ENCODE measurements around the gene SWAP70.
"Not testable (repeated sequence)": the region's sequence is repeated elsewhere in the genome, so short reads cannot be mapped to it uniquely, and the experiment has no call there.

Gene SWAP70

GRCh38 chr11:9663699-9664275 is at the start of gene SWAP70:
SWAP70 (plus strand) TSS chr11:9664077; CDS start chr11:9664180, 103 bp downstream.
- DNase-seq = peak in 1 of 2 experiments; percentile 24

DNA sequence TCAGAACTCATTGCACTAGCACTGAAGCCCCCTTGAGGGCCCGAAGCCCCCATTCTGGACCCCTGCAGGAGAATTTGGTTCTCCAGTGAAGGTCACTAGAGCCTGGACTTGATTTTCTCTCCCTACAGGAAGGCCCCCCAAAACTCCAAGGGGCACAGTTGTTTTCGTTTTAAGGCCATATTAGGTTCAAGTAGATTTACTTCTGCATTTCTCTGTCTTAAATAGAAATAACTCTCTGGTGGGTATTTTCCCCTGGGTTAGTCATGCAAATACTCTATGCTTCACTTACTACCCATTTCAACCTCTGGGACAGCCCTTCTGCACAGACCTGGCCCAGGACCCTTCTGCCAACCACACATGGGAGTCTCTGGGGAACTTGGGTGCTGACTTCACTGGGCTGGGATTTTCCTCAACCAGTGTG is 48.8 kb upstream of the SWAP70 start:
- no peak for DNase-seq

DNA sequence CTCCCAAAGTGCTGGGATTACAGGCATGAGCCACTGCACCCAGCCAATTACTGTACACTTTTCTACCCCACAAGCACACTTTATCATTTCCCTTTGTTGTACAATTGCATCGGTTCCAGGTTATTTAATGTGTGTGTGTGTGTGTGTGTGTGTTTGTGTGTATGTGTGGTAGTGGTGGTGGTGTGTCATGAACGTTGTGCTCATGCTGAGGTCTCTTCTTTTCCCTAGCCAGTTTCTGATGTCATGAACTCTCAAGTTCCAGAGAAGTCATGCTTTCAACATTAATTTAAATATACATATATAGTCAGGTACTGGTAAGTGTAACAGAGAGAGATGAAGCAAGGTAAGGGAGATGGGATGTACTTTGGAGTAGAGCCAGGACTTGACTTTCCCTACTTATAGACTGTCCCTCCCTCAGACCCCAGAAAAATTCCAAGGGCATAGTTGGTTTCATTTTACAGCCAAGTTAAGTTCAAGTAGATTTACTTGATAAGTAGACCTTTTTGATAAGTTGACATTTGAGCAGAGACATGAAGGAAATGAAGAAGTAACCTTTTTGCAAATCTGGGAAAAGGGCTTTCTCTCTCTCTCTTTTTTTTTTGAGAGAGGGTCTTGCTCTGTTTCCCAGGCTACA is 47.7 kb upstream of the SWAP70 start:
- no peak for DNase-seq

GRCh38 chr11:9616858-9617257 is 47.0 kb upstream of the SWAP70 start:
- no peak for DNase-seq

DNA sequence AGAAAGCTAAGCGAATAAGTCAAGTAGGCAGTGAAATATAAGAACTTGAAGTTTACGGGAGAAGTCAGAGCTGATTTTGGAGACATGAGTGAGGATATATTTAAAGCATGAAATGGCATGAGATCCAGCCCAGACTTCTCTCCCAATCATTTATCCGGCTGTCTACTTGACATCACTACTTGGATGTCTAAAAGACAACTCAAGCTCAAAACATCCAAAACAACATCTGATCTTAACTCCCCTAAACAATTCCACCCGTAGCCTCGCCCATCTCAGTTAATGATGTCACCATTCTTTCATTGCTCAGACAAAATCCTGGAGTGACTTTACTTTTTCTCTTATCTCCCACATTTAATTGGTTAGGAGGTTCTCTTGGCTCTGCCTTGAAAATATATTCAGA is 45.9 kb upstream of the SWAP70 start:
- no peak for DNase-seq

GRCh38 chr11:9619004-9619403 is 44.9 kb upstream of the SWAP70 start:
- DNase-seq = no peak

DNA sequence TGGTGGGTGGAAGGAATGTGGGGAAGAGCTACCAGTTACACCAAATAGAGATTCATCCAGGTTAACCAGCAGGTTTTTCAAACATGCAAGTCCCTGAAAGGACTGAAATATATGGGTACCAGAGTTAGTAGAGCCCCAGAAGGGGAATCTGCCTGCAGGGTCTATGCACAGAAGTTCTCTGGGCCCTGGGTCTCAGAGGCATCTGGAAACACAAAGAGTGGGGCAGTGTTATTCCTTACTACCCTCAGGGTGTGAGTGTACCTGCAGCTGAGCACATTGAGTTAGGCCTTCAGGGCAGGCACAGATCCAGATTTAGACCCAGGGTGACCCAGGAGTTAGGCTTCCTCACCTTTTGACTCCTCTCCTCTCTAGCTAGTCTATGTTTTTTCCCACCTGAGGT is 43.9 kb upstream of the SWAP70 start:
- no peak for DNase-seq

GRCh38 chr11:9622353-9622752 is 41.5 kb upstream of the SWAP70 start:
- not testable (repeated sequence) for DNase-seq

DNA sequence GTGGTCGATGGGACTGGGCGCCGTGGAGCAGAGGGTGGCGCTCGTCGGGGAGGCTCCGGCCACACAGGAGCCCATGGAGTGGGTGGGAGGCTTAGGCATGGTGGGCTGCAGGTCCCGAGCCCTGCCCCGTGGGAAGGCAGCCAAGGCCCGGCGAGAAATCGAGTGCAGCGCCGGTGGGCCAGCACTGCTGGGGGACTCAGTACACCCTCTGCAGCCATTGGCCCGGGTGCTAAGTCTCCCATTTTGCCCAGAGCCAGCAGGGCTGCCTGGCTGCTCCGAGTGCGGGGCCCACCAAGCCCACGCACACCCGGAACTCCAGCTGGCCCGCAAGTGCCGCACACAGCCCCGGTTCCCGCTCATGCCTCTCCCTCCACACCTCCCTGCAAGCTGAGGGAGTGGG is 40.8 kb upstream of the SWAP70 start:
- DNase-seq = not testable (repeated sequence)

- DNase-seq = no peak
These were observed 39.4 kb upstream of the SWAP70 start for GRCh38 chr11:9624448-9624847.

- no peak for DNase-seq
These were observed 38.7 kb upstream of the SWAP70 start for GRCh38 chr11:9625162-9625561.

- DNase-seq = no peak
These were observed 38.1 kb upstream of the SWAP70 start for GRCh38 chr11:9625728-9626127.

- no peak for DNase-seq
These were observed 37.1 kb upstream of the SWAP70 start for GRCh38 chr11:9626496-9627394.

DNA sequence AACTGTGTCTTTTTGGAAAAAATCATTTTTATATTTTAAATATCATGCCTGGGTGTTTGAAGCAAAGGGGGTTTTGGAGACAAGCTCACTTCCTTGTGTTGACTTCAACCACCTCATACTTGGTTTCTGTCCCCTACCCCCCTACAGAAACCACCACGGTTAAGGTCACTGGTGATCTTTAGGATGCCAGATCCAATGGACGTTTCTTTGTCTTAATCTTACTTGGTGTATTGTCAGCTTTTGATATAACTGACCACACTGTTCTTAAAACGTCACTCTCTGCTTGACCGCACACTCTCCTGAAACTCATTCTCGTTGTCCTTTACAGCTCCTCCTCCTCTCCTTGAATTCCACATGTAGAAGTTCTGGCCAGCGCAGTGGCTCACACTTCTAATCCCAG is 34.8 kb upstream of the SWAP70 start:
- no peak for DNase-seq

DNA sequence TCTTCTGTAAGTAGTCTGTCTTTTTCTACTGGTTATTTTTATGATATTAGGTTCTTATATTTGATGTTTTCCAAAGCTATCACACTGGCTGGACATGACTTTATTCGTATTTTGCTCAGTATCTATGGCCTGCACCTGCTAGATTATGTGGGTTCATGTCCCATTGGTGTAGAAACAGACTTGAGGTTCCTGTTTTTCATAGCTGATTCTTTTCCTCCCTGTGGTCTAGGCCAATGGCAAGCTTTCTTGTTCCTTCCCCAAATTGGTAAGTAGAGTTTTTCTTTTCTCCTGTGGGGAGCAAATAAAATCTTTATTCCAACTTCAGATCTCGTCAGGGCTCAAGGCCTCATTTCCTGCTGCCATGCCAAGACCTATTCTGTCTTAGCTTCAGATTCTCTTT is 30.2 kb upstream of the SWAP70 start:
- no peak for DNase-seq

- no peak for DNase-seq
These were observed 27.2 kb upstream of the SWAP70 start for GRCh38 chr11:9636691-9637090.

GRCh38 chr11:9639099-9639498 is 24.8 kb upstream of the SWAP70 start:
- DNase-seq = no peak

DNA sequence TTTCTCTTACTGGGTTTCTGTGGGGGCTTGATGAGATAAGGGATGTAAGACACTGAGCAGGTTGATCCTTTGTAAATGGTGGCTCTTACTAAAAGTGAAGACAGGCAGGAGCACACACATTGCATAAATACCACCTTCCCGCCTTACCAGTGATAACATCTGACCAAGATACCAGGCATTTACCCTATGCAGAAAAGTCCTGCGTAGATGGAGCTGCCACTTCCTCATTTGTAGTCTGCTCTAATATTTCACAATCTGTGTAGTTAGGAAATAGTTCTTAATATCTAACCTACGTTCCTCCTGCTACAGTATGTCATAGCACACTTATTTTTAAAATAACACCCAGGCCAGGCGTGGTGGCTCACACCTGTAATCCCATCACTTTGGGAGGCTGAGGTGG is 23.9 kb upstream of the SWAP70 start:
- no peak for DNase-seq

- no peak for DNase-seq
These were observed 21.0 kb upstream of the SWAP70 start for GRCh38 chr11:9642894-9643293.

GRCh38 chr11:9643751-9644150 is 20.1 kb upstream of the SWAP70 start:
- DNase-seq = no peak

- no peak for DNase-seq
These were observed 18.0 kb upstream of the SWAP70 start for GRCh38 chr11:9645881-9646280.

DNA sequence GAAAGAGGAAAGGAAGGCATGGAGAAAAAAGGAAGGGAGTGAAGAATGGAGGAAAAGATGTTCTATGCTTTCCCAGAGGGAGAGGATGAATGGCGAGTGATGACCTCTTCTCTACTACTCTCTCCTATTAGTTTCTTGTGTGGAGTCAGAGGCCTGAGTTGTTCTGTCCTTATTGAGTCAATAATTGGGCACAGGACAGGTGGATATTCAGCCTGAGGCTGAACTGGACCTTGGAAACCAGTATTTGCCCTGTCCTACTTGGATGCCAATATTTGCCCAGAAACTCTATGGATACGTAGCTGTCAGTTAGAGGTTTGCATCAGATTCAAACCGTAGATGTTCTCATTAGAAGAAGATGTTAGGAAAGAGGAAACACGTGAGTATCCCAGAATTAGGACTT is 17.6 kb upstream of the SWAP70 start:
- no peak for DNase-seq

- DNase-seq = no peak
These were observed 12.4 kb upstream of the SWAP70 start for GRCh38 chr11:9651481-9651880.

All from SHP77 (cell line).